Epithelial cell of esophagus (primary cell): ENCODE measurements around the gene MPPED2.
A peak's percentile ranks its signal among the peaks of the same experiment; 100 is the strongest.

ENCODE experiments used
- DNase-seq: peaks from one replicate; pipeline ENCODE4 v3.0.0; 2010; ENCODE audit warnings: low read depth
- H3K4me3 ChIP-seq: 2 replicates; pipeline ENCODE4 v1.5.1; 2011; ENCODE audit warnings: mild to moderate bottlenecking, low read length, control low read depth
- TF ChIP-seq, protein P1 (sequence below): IDR thresholded peaks from 2 replicates; pipeline ENCODE4 v1.5.1; 2011; ENCODE audit warnings: low read depth, mild to moderate bottlenecking, low read length, control low read depth, inconsistent platforms; ENCODE audit not compliant: insufficient read depth; ENCODE audit errors: missing control alignments

Gene MPPED2

DNA sequence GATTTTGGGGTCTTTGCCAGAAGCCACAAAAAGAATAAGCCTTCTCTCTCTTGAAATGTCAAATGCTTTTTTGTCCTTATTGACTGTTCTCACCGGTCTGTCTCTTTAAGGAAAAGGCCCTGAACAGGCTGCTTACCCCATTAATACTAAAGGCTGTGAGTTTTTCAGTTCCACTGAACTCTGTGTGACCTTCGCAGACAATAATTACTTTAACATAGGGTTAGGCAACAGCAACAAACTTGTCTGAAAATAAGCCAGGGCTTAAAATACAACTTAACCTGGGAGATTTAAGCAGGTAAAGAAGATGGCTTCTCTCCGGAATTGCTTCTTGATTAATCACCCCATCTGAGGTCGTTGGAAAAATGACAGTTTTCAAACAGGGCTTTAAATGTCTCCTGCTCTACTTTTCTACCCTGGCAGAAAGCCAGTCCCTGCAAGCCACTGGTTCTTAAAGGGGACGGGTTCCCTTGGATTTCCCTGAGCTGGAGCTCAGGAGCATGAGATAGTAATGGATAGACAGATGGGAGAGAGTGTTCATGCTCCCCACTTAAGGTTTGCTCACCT, 193.8 kb downstream of the MPPED2 start:
- no peak for DNase-seq
- TF ChIP-seq, protein P1, sequence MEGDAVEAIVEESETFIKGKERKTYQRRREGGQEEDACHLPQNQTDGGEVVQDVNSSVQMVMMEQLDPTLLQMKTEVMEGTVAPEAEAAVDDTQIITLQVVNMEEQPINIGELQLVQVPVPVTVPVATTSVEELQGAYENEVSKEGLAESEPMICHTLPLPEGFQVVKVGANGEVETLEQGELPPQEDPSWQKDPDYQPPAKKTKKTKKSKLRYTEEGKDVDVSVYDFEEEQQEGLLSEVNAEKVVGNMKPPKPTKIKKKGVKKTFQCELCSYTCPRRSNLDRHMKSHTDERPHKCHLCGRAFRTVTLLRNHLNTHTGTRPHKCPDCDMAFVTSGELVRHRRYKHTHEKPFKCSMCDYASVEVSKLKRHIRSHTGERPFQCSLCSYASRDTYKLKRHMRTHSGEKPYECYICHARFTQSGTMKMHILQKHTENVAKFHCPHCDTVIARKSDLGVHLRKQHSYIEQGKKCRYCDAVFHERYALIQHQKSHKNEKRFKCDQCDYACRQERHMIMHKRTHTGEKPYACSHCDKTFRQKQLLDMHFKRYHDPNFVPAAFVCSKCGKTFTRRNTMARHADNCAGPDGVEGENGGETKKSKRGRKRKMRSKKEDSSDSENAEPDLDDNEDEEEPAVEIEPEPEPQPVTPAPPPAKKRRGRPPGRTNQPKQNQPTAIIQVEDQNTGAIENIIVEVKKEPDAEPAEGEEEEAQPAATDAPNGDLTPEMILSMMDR = no peak
- H3K4me3 ChIP-seq = no peak overlapping the region

GRCh38 chr11:30388957-30389356, 197.2 kb downstream of the MPPED2 start:
- TF ChIP-seq, protein P1 = no peak
- DNase-seq = no peak
- no peak overlapping the region for H3K4me3 ChIP-seq

- TF ChIP-seq, protein P1 = no peak
- no peak for DNase-seq
- H3K4me3 ChIP-seq = no peak overlapping the region
Observed at GRCh38 chr11:30387891-30388861, 198.0 kb downstream of the MPPED2 start.

DNA sequence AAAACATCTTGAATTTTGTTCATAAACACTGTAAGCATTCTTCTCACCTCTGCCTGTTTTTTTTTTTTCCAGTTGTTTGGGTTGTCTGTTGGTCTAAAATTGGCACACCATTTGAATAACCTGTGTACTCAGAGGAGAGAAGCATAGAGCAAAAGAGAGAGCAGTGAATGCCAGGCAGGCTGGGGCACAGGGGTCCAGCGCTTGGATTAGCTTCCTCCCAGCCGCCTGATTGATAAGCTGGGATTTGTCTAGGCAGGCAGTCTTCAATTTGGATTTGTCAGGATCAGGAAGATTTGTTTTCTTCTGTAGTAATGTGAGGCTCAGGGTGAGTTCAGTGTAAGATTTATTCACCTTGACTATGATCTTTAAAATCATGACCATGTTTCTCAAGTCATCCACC, 204.3 kb downstream of the MPPED2 start:
- TF ChIP-seq, protein P1 = no peak
- H3K4me3 ChIP-seq = no peak overlapping the region
- DNase-seq = no peak

DNA sequence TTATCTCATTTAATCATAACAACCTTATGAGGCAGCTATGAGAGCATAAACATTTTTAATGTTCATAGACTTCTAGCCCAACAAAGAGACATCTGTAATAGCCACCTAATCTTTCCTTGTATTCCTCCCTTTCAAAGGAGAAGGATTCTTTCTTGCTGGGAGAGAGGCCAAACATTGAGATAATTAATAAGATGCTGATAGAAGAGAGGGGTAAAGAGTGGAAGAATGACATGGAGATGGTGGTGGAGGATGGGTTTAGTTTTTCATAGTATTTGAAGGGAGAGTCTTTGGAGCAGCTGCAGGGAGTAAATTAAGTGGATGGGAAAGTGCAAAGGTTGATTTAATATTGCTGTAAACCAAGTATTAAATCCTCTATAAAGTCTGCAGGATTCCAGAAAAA, 205.3 kb downstream of the MPPED2 start:
- DNase-seq = no peak
- TF ChIP-seq, protein P1 = no peak
- H3K4me3 ChIP-seq = no peak overlapping the region

DNA sequence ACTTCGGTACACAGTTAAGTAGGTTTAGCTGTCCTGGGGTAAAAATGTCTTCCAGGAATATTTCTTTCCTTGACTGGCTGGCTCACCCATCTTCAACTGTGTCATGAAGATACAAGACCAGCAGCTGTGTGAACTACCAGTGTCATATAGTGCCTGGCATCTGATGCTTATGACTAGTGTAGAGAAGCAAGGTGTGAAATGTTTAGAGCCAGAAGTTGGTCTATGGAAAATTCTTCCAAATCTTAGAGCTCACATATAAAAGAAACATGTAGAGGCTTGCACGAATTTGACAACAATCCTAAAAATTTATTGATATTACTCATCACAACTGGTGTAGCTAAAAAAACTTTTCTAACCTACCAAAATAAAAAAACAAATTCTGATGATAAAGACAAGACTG, 208.8 kb downstream of the MPPED2 start:
- no peak overlapping the region for H3K4me3 ChIP-seq
- DNase-seq = peak; percentile 60
- TF ChIP-seq, protein P1 = no peak

- TF ChIP-seq, protein P1 = no peak
- H3K4me3 ChIP-seq = no peak overlapping the region
- DNase-seq = no peak
Observed at GRCh38 chr11:30370164-30370563, 216.0 kb downstream of the MPPED2 start.
